ENCODE data around the gene MMD. TPM values are rescaled to one million over a fixed set of nuclear protein-coding genes. Genes with fewer than 3 reads are reported as not detected.
A peak's percentile ranks its signal among the peaks of the same experiment; 100 is the strongest.

The MMD gene
- total RNA-seq, 1 experiment from 2014 or later: 43.0 TPM

DNA sequence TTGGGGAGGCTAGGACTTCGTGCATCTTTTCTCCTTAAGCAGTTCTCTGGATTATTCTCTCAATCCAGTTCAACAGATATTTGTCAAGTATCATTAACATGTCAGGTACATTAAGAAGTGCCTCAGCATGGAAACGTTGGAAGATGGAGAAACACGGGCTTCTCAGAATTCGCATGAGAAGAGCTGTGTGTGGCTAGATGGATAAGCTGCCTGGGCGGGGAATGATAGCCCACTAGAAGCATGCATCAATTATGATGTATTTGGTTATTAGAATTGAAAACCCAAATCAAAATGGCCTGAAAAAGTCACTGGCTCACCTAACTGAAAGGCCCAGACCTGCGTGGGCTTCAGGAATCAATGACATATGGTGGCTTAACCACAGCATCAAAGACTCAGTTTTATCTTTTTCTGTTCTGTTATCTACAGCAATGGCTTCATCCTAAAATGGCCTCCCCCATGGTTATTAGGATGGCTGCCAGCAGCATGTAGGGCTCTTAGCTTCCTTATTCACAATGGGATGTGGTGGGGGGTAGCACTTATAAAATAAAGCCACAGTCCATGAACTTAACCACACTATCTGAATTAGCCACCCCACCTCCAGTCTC lies 43.9 kb downstream of the MMD start:
- Histone ChIP-seq H3K4me1 (no peaks in the 10 kb centered on the region), H3K27ac (no peak overlapping the region), H3K36me3 (no peaks in the 10 kb centered on the region), H3K27me3 (no peaks in the 10 kb centered on the region), H3K9me3 (replicated peaks) (no peaks in the 10 kb centered on the region), H3K4me3 (no peak overlapping the region)
- no peak for DNase-seq

- Histone ChIP-seq H3K36me3 (no peaks in the 10 kb centered on the region), H3K4me1 (no peaks in the 10 kb centered on the region), H3K4me3 (no peak overlapping the region), H3K9me3 (replicated peaks) (no peaks in the 10 kb centered on the region), H3K27ac (no peak overlapping the region), H3K27me3 (no peaks in the 10 kb centered on the region)
- no peak for DNase-seq
Observed at GRCh38 chr17:55368706-55369105, 52.9 kb downstream of the MMD start.

DNA sequence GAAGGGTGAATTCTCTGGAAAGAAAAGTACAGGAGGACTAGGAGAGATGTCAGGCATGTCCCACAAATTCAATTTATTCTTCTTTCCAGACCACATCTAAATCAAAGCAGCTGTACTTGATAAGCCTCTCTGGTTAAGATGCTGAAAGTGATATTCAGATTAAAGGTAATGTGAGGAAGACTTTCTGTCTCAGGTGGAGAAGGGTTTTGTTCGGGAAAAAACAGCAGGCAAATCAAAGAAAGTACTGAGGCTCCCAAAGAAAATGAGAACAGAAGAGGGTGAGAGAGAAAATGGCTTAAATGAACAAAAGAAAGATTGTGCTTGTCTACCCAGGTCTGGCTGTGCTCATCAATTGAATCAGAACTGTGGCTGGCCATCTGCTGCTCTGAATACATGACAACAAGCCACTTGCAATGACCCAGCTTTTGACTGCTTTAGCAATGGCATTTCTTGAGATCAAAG lies 55.6 kb downstream of the MMD start:
- Histone ChIP-seq H3K9me3 (replicated peaks) (no peaks in the 10 kb centered on the region), H3K4me1 (no peaks in the 10 kb centered on the region), H3K36me3 (no peaks in the 10 kb centered on the region), H3K27ac (no peak overlapping the region), H3K27me3 (no peaks in the 10 kb centered on the region), H3K4me3 (no peak overlapping the region)
- DNase-seq: no peak

DNA sequence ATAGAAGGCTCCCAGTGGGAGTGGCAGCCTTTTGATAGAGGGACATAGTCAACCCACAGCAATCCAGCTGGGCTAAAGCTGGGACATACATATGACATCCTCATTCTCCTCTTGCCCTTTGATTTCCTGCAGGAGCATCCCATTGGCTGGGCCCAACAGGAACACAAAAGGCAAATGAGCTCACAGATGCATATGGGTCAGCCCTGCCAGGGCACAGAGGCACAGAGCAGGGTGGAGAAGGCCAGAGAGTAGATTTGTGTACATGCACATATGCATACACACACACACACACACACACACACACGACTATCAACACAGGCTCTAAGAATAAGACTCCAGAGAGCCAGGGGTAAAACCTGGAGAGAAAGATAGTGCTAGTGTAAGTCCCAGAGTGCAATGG lies 58.6 kb downstream of the MMD start:
- Histone ChIP-seq H3K4me3 (no peak overlapping the region), H3K9me3 (replicated peaks) (no peaks in the 10 kb centered on the region), H3K36me3 (no peaks in the 10 kb centered on the region), H3K4me1 (no peaks in the 10 kb centered on the region), H3K27me3 (no peaks in the 10 kb centered on the region), H3K27ac (no peak overlapping the region)
- no peak for DNase-seq

DNA sequence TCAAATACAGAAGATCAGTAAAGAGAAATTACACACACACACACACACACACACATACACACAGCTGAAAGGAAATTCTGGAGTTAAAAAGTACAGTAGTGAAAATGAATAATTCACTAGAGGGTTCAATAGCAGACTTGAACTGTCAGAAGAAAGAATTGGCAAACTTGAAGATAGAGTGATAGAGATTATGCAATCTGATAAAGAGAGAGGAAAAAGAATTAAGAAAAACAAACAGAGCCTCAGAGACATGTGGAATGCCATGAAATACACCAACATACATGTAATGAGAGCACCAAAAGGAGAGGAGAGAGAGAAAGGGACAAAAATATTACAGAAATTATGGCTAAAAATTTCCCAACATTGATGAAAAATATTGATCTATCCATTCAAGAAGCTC lies 60.7 kb downstream of the MMD start:
- H3K36me3 ChIP-seq: no peaks in the 10 kb centered on the region
- H3K4me1 ChIP-seq: no peaks in the 10 kb centered on the region
- no peak for DNase-seq
- H3K27me3 ChIP-seq: no peaks in the 10 kb centered on the region
- no peak overlapping the region for H3K27ac ChIP-seq
- no peaks in the 10 kb centered on the region for H3K9me3 ChIP-seq (replicated peaks)
- H3K4me3 ChIP-seq: no peak overlapping the region

- Histone ChIP-seq H3K27me3 (no peaks in the 10 kb centered on the region), H3K27ac (no peak overlapping the region), H3K4me3 (no peak overlapping the region), H3K4me1 (no peaks in the 10 kb centered on the region), H3K36me3 (no peaks in the 10 kb centered on the region), H3K9me3 (replicated peaks) (no peaks in the 10 kb centered on the region)
- peak; percentile 71 to 88 for DNase-seq
Observed at GRCh38 chr17:55356434-55357328, 65.0 kb downstream of the MMD start.

DNA sequence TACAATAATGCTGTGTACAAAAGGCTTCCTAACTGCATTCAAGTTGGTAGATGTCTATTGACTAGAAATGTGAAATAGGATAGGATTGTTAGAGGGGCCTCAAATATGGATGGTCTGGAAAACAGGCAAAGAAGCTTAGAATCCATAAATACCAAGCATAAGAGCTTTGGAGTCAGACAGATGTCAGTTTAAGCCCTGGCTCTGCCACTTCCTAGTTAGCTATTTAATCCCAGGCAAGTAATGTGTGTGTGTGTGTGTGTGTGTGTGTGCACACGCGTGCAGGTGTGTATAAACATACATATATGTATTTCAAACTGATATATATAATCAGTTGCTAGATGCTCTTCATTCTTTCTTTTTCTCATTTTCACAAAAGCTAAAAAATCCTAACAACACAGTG lies 66.7 kb downstream of the MMD start:
- Histone ChIP-seq H3K27me3 (no peaks in the 10 kb centered on the region), H3K4me1 (no peaks in the 10 kb centered on the region), H3K4me3 (no peak overlapping the region), H3K9me3 (replicated peaks) (no peaks in the 10 kb centered on the region), H3K36me3 (no peaks in the 10 kb centered on the region), H3K27ac (no peak overlapping the region)
- no peak for DNase-seq

DNA sequence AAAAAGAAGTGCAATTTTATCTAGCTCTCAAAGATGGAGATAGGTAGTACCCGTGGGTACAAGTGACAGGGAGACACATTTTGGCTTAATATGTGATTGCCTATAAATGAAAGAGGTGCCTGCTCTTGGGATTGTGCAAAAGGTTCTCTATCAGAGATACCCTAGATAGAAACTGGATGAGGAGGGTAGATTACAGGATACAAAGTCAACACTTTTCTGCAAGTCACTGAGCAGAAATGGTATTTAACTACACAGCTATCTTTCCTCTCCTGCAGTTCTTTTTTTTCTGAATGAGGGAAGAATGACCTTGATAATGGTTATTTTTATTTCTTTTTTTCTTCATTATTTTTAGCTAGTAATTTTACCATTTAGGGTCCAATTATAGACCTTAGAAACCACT lies 67.6 kb downstream of the MMD start:
- Histone ChIP-seq H3K27me3 (no peaks in the 10 kb centered on the region), H3K4me3 (no peak overlapping the region), H3K4me1 (no peaks in the 10 kb centered on the region), H3K27ac (no peak overlapping the region), H3K9me3 (replicated peaks) (no peaks in the 10 kb centered on the region), H3K36me3 (no peaks in the 10 kb centered on the region)
- no peak for DNase-seq

DNA sequence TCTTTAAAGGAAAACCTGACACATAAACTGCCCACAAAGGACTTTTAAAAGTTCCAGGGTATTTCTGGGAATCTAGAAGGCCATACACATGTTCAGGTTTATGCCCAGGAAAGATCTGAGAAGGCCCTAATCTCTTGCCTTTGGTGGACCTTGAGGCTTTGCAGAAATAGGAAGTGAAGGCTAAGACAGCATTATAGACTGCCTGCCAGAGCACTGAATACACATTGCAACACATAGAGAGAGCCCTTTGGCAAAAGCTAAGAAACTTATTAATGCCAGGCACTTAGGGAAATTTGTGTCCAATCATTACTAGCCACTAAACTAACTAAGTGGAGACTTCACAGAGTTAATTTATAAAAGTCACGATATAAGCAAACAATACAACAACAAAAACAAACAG lies 70.4 kb downstream of the MMD start:
- Histone ChIP-seq H3K4me1 (no peaks in the 10 kb centered on the region), H3K9me3 (replicated peaks) (no peaks in the 10 kb centered on the region), H3K4me3 (no peak overlapping the region), H3K27me3 (no peaks in the 10 kb centered on the region), H3K27ac (no peak overlapping the region), H3K36me3 (no peaks in the 10 kb centered on the region)
- no peak for DNase-seq

DNA sequence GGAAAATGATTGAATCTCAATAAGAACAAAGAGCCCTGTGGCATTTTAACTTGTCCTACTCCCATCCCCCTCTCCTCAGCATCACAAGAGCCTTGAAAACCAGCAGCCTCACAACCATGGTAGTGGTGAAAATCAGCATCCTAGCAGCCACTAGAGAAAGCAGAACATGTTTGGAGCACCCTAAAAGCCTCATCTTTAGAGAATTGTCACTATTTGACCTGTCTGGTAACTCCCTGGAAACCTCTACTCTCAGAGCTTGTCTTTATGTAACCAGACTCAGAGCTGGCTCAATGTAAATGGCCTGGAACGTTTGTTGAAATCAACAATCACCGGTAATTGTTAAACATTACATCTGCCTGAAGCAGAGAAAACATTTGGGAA lies 70.8 kb downstream of the MMD start:
- Histone ChIP-seq H3K9me3 (replicated peaks) (no peaks in the 10 kb centered on the region), H3K4me3 (no peak overlapping the region), H3K27ac (no peak overlapping the region), H3K36me3 (no peaks in the 10 kb centered on the region), H3K4me1 (no peaks in the 10 kb centered on the region), H3K27me3 (no peaks in the 10 kb centered on the region)
- no peak for DNase-seq

DNA sequence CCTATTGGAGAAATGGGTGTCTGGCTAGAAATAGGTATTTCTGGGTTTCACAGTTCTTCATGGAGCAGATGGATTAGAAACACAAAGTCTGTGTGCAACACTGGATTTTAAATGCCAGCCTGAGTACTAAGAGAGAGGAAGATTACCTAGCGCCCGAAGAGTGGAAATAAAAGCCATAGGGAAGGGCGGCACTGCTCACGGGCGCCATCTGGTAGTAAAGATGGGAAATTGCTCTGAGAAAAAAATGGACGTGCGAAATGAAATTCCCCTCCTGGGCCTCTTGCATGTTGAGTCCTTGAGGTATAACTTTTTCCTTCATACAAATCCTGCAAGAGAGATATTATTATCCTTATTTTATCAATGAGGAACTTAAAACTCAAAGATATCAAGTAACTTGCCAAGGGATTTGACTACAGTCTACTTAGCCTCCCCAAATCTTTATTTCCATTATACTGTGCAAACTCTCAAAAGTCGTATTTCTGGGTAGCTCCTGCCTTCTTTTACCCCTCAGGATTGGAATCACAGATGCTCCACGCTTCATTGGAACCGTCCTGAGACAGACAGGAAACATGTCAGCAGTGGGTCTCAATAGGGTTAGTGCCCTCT lies 72.8 kb downstream of the MMD start:
- Histone ChIP-seq H3K27ac (no peak overlapping the region), H3K4me1 (no peaks in the 10 kb centered on the region), H3K9me3 (replicated peaks) (no peaks in the 10 kb centered on the region), H3K27me3 (no peaks in the 10 kb centered on the region), H3K36me3 (no peaks in the 10 kb centered on the region), H3K4me3 (no peak overlapping the region)
- peak; percentile 30 to 75 for DNase-seq

DNA sequence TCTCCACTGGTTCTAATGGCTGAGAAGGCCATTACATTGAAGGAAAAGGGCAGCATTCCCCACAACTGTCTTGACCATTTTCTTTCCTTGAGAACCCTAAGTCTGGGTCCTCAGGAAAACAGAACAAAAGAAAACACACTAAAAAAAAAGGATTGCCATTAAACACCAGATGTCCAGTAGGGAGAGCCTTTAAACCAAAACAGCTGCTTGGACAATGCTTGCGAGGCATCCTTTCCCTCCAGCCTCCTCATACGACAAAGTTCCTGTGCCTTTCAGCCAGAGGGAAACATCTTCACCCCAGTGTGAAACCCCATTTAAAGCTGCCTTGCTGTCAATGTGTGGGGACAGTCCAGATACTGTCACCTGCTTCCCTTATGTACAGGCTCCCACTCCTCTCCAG lies 74.3 kb downstream of the MMD start:
- Histone ChIP-seq H3K27ac (no peak overlapping the region), H3K4me1 (no peaks in the 10 kb centered on the region), H3K9me3 (replicated peaks) (no peaks in the 10 kb centered on the region), H3K27me3 (no peaks in the 10 kb centered on the region), H3K4me3 (no peak overlapping the region), H3K36me3 (no peaks in the 10 kb centered on the region)
- peak in 1 of 2 experiments; percentile 12 for DNase-seq

GRCh38 chr17:55346658-55347057 lies 75.0 kb downstream of the MMD start:
- no peak for DNase-seq
- Histone ChIP-seq H3K27ac (no peak overlapping the region), H3K9me3 (replicated peaks) (no peaks in the 10 kb centered on the region), H3K36me3 (no peaks in the 10 kb centered on the region), H3K4me3 (no peak overlapping the region), H3K27me3 (no peaks in the 10 kb centered on the region), H3K4me1 (no peaks in the 10 kb centered on the region)

- Histone ChIP-seq H3K27ac (no peak overlapping the region), H3K4me3 (no peak overlapping the region), H3K4me1 (no peaks in the 10 kb centered on the region), H3K9me3 (replicated peaks) (no peaks in the 10 kb centered on the region), H3K36me3 (no peaks in the 10 kb centered on the region), H3K27me3 (no peaks in the 10 kb centered on the region)
- no peak for DNase-seq
Observed at GRCh38 chr17:55345132-55345531, 76.5 kb downstream of the MMD start.

- Histone ChIP-seq H3K27ac (no peak overlapping the region), H3K36me3 (no peaks in the 10 kb centered on the region), H3K4me3 (no peak overlapping the region), H3K27me3 (no peaks in the 10 kb centered on the region), H3K9me3 (replicated peaks) (no peaks in the 10 kb centered on the region), H3K4me1 (no peaks in the 10 kb centered on the region)
- no peak for DNase-seq
Observed at GRCh38 chr17:55344514-55344997, 77.1 kb downstream of the MMD start.
